GM13976 (cell line): ENCODE data around the gene ZNF417.
"Not testable (repeated sequence)": the region's sequence is repeated elsewhere in the genome, so short reads cannot be mapped to it uniquely, and the experiment has no call there.

Experiments used
- DNase-seq: peaks from one replicate; pipeline ENCODE4 v3.0.0; 2012; ENCODE audit warnings: low spot score
- CTCF ChIP-seq: IDR thresholded peaks from 2 replicates; pipeline ENCODE4 v1.5.1; 2012; ENCODE audit warnings: borderline replicate concordance, mild to moderate bottlenecking; ENCODE audit not compliant: insufficient read depth; ENCODE audit errors: extremely low read depth, missing control alignments, control extremely low read depth
- in situ Hi-C: fragments of 300-500 bp; cut with MboI; formaldehyde crosslinking; loops from one replicate; pipeline ENCODE4 v1.12.0; 2022; ENCODE audit warnings: low sequenced_read_pairs, mixed read lengths, inconsistent platforms; ENCODE audit not compliant: unreplicated experiment

Gene ZNF417

DNA sequence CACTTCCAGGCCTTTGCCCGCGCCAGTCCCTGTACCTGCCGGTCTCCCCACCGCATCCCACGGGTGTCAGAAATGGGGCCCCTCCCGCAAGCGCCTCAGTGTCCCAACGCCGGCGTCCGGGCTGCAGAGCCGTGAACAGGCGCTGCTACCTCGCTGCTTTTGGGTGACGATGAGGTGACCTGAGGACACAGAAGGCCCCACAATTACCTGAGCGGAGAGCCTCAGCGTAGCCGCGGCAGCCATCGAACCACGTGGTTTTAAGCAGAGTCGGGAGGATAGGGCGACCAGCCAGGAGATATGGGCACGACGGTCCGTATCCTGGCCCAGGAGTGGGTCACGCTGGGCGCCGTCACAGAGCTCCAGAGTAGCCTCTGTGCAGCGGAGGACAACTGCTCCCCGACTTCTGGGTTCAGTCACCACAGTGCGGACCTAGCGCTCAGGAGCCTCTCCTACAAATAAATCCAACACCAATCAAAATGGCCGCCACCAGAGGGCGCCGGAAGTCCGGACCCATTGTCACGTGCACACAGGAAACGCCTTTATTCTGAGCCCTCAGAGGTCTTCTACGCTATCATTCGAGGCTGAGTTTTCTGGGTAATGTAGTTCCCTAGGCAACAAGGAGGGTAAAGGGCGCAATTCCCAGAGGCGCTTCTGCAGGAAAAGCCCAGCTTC, 27.7 kb downstream of the ZNF417 start, which contains the start of gene ZNF814:
TSS of gene ZNF814 (minus strand) at position 478 of the 672 bp plus-strand sequence. CDS start at position 243, 235 bp downstream.
- in situ Hi-C loops: no loop called here
- no peak for TF ChIP-seq CTCF
- DNase-seq: peak; percentile 80

- TF ChIP-seq CTCF: no peak
- in situ Hi-C loops: no loop called here
- peak; percentile 30 for DNase-seq
Measured at GRCh38 chr19:57888107-57888559, 28.3 kb downstream of the ZNF417 start.

- no peak for TF ChIP-seq CTCF
- in situ Hi-C loops: no loop called here
- DNase-seq: no peak
Measured at GRCh38 chr19:57887195-57887941, 29.0 kb downstream of the ZNF417 start.

DNA sequence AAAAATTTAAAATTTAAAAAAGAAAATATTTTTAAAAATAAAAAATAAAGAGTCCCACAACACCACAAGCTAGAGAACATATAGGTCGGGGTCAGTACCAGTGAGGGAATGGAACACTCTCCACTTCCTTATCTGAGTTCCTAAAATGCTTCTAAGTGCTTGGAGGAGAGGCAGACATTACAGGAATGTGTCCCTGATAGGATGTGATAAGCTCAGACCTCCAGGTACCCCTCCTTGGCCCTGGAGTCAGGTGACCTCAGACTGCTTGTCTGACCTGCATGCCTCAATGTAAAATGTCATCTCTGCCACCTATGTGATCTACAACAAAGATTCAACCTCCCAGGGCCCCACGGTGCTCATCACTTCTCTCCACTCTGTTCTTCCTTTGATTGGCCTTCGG, 30.3 kb downstream of the ZNF417 start:
- no peak for TF ChIP-seq CTCF
- DNase-seq: no peak
- in situ Hi-C loops: no loop called here

DNA sequence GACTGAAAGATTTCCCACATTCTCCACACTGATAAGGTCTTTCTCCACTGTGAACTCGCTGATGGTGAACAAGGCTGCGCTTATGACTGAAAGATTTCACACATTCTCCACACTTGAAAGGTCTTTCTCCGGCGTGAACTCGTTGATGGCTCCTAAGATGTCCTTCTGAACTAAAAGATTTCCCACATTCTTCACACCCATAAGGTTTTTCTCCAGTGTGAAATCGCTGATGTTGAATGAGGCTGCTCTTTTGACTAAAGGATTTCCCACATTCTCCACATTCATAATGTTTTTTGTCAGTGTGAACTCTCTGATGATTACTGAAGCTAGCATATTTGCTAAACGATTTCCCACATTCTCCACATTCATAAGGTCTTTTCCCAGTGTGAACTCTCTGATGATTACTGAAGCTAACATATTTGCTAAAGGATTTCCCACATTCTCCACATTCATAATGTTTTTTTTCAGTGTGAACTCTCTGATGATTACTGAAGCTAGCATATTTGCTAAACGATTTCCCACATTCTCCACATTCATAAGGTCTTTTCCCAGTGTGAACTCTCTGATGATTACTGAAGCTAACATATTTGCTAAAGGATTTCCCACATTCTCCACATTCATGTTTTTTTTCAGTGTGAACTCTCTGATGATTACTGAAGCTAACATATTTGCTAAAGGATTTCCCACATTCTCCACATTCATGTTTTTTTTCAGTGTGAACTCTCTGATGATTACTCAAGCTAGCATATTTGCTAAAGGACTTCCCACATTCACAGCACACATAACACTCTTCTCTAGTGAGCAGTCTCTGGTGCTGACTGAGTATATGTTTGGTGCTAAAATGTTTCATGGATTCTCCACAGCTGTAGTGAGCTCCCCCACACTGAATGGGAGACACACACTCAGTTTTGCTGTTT, 42.3 kb downstream of the ZNF417 start:
- in situ Hi-C loops, DNase-seq: not testable (repeated sequence)

DNA sequence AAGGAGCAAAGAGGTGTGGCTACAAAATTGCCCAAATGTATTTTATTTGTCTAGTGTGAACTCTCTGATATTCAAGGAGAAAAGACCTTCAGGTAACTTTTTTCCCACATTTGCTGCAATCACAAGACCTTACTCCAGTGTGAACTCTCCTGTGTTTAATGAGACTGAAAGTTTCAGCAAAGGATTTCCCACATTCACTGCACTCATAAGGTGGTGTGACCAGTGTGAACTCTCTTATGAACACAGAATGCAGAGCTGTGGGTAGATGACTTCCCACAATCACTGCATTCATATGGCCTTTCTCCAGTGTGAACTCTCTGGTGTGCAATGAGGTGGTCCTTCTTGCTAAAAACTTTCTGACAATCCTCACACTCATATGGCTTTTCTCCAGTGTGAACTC, 43.9 kb downstream of the ZNF417 start:
- in situ Hi-C loops: no loop called here
- TF ChIP-seq CTCF: no peak
- no peak for DNase-seq
